H1 (cell line): Measurements from ENCODE around the gene TFF1. TPM values are rescaled to one million over a fixed set of nuclear protein-coding genes. Genes with fewer than 3 reads are reported as not detected.

Experiments used
- HDAC2 ChIP-seq, 2 experiments: fragments of 300-600 bp in 1 of 2; sonication (generic) in 1 of 2; IDR thresholded peaks; 2 replicates each; pipeline ENCODE4 v1.6.1; 2011 to 2012; ENCODE audit warnings: low read depth in 2 of 2, low read length in 2 of 2, mild to moderate bottlenecking in 2 of 2, moderate library complexity in 2 of 2, borderline replicate concordance in 1 of 2, inconsistent platforms in 1 of 2
- polyA plus RNA-seq, 7 experiments: library from polyadenylated mRNA; depleted of rRNA in 3 of 7; stranded (reverse) in 5 of 7; unstranded in 2 of 7; fragments of >200 nt in 5 of 7; fragments of 200-250 nt in 2 of 7; gene quantifications; 1 replicate in 5 of 7; 2 replicates in 1 of 7; 4 replicates in 1 of 7; pipeline versions ENCODE4 v1.2.1 to v1.2.3, GENCODE V29; 2011 to 2013; ENCODE audit warnings: missing spikeins in 2 of 7, mixed read lengths in 2 of 7
- total RNA-seq: library from RNA; stranded (reverse); fragmentation: NEBNext Ultra II Directional; extraction: Animal tissue kit (Norgen Biotek cat#: 25700); gene quantifications from 2 replicates; pipeline ENCODE4 v1.2.1, GENCODE V29; 2021
- TF ChIP-seq, protein P1 (sequence below): fragments of 300-600 bp; sonication (generic); IDR thresholded peaks from 2 replicates; pipeline ENCODE4 v1.7.1; 2012; ENCODE audit warnings: low read length, moderate library complexity, mild to moderate bottlenecking, inconsistent platforms; ENCODE audit not compliant: insufficient replicate concordance

TFF1 gene
- total and polyA plus RNA-seq, 2 of the 8 experiments (the other 6 are each of a cell fraction or from before 2014, with no cell fraction given): not detected

DNA sequence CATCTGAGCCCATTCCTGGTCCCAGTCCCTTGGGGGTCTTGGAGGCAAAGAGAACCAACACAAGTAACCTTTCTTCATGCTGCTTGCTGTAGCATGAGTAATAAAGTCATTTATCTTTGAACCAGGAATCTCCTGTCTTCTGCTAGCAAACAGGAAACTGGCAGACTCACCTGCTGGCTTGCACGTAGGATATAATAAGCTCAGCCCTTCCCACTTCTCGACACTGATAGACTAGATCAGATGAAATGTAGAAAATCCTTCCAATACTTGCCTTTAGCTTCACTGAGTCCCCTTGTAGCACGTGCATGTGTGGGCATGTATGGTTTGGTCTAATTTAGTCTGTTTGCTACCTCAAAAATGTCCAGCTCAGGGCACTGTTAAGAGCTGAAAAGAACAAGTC is 9.0 kb downstream of the TFF1 start (continued):
- TF ChIP-seq, protein P1, sequence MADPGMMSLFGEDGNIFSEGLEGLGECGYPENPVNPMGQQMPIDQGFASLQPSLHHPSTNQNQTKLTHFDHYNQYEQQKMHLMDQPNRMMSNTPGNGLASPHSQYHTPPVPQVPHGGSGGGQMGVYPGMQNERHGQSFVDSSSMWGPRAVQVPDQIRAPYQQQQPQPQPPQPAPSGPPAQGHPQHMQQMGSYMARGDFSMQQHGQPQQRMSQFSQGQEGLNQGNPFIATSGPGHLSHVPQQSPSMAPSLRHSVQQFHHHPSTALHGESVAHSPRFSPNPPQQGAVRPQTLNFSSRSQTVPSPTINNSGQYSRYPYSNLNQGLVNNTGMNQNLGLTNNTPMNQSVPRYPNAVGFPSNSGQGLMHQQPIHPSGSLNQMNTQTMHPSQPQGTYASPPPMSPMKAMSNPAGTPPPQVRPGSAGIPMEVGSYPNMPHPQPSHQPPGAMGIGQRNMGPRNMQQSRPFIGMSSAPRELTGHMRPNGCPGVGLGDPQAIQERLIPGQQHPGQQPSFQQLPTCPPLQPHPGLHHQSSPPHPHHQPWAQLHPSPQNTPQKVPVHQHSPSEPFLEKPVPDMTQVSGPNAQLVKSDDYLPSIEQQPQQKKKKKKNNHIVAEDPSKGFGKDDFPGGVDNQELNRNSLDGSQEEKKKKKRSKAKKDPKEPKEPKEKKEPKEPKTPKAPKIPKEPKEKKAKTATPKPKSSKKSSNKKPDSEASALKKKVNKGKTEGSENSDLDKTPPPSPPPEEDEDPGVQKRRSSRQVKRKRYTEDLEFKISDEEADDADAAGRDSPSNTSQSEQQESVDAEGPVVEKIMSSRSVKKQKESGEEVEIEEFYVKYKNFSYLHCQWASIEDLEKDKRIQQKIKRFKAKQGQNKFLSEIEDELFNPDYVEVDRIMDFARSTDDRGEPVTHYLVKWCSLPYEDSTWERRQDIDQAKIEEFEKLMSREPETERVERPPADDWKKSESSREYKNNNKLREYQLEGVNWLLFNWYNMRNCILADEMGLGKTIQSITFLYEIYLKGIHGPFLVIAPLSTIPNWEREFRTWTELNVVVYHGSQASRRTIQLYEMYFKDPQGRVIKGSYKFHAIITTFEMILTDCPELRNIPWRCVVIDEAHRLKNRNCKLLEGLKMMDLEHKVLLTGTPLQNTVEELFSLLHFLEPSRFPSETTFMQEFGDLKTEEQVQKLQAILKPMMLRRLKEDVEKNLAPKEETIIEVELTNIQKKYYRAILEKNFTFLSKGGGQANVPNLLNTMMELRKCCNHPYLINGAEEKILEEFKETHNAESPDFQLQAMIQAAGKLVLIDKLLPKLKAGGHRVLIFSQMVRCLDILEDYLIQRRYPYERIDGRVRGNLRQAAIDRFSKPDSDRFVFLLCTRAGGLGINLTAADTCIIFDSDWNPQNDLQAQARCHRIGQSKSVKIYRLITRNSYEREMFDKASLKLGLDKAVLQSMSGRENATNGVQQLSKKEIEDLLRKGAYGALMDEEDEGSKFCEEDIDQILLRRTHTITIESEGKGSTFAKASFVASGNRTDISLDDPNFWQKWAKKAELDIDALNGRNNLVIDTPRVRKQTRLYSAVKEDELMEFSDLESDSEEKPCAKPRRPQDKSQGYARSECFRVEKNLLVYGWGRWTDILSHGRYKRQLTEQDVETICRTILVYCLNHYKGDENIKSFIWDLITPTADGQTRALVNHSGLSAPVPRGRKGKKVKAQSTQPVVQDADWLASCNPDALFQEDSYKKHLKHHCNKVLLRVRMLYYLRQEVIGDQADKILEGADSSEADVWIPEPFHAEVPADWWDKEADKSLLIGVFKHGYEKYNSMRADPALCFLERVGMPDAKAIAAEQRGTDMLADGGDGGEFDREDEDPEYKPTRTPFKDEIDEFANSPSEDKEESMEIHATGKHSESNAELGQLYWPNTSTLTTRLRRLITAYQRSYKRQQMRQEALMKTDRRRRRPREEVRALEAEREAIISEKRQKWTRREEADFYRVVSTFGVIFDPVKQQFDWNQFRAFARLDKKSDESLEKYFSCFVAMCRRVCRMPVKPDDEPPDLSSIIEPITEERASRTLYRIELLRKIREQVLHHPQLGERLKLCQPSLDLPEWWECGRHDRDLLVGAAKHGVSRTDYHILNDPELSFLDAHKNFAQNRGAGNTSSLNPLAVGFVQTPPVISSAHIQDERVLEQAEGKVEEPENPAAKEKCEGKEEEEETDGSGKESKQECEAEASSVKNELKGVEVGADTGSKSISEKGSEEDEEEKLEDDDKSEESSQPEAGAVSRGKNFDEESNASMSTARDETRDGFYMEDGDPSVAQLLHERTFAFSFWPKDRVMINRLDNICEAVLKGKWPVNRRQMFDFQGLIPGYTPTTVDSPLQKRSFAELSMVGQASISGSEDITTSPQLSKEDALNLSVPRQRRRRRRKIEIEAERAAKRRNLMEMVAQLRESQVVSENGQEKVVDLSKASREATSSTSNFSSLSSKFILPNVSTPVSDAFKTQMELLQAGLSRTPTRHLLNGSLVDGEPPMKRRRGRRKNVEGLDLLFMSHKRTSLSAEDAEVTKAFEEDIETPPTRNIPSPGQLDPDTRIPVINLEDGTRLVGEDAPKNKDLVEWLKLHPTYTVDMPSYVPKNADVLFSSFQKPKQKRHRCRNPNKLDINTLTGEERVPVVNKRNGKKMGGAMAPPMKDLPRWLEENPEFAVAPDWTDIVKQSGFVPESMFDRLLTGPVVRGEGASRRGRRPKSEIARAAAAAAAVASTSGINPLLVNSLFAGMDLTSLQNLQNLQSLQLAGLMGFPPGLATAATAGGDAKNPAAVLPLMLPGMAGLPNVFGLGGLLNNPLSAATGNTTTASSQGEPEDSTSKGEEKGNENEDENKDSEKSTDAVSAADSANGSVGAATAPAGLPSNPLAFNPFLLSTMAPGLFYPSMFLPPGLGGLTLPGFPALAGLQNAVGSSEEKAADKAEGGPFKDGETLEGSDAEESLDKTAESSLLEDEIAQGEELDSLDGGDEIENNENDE: no peak
- no peak for TF ChIP-seq HDAC2 (IDR thresholded peaks at IDR 0.05; ENCODE audit: borderline replicate concordance in 1 of 2, low read depth in 2 of 2, low read length in 2 of 2)
